Middle frontal gyrus (tissue), 1 donor: ENCODE results near the gene SLC25A1.
"Not testable (repeated sequence)": the region's sequence is repeated elsewhere in the genome, so short reads cannot be mapped to it uniquely, and the experiment has no call there.

Experiments
- DNase-seq: peaks from one replicate; pipeline ENCODE4 v3.0.0-alpha.2; 2015; ENCODE audit warnings: low spot score; ENCODE audit errors: extremely low spot score

The SLC25A1 gene

DNA sequence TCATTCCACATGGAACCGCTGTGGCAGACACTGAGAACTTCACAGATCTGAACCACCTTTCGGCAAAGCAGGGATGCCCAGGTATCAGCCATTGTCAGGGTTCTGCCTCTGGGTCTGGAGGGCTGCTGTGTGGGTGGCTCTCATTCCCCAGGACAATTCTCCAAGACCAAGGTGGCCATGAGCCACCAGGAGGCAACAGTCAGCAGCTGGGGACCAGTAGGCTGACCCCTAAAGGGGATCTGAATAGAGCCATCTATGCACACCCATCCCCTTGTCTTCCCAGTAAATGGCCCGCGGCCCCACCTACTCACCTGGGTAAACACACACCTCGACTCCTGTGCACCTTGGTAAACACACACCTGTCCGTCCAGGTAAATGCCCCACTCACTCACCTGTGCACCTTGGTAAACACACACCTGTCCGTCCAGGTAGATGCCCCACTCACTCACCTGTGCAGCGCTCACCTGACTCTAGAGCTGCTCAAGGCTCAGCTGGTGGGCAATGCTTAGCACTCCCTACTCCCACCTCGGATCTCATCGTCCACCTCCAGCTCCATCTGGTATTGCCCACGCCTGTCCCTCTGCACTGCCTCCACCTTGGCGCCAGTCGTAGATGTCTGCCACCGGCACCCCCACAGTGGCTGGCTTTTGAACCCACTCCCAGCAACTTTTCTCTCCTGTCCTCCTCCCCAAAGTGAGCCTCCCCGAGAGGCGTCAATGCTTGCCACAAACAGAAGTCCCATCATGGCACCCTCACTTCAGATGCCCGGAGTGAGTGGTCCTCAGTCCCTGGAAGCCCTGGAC, 10.2 kb downstream of the SLC25A1 start:
- DNase-seq, result no peak

DNA sequence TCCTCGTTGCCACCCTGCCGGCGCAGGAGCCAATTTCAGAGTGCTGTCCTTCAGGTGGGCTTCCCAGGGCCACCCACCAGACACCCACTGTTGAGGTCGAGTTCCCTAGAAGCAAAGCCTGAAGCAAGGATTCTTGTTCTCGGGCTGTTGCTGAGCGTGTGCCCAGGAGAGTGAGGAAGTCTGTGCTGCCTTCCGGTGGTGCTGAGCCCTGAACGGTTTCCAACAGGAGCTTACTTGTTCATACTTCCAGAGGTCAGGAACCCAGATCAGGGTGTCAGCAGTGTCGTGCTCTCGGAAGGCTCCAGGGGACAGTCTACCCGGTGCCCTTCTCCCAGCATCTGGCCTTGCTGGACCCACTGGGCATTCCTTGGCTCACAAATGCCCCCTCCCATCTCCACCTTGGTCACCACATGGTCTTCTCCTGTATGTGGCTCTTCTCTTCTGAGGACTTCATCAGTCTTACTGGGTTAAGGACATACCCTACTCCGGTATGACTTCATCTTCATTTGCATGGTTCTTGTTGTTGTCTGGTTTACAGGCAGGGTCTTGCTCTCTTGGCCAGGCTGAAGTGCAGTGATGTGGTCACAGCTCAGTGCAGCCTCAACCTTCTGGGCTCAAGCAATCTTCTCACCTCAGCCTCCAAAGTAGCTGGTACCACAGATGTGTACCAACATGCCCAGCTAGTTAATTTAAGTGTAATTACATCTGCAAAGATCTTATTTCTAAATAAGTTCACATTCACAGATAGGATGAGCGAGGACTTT, 11.2 kb downstream of the SLC25A1 start:
- no peak for DNase-seq

GRCh38 chr22:19166421-19166820, 12.1 kb downstream of the SLC25A1 start:
- no peak for DNase-seq

GRCh38 chr22:19164425-19164824, 14.1 kb downstream of the SLC25A1 start:
- no peak for DNase-seq

DNA sequence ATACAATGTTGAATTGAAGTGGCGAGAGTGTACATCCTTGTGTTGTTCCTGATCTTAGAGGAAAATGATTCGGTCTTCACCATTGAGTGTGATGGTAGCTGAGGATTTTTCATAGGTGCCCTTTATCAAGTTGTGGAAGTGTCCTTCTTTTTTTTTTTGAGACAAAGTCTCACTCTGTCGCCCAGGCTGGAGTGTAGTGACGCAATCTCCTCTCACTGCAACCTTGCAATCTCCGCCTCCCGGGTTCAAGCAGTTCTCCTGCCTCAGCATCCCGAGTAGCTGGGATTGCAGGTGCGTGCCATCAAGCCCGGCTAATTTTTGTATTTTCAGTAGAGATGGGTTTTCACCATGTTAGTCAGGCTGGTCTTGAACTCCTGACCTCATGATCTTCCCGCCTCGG, 19.9 kb downstream of the SLC25A1 start:
- not testable (repeated sequence) for DNase-seq

- not testable (repeated sequence) for DNase-seq
These were observed 22.4 kb downstream of the SLC25A1 start for GRCh38 chr22:19156109-19156508.

DNA sequence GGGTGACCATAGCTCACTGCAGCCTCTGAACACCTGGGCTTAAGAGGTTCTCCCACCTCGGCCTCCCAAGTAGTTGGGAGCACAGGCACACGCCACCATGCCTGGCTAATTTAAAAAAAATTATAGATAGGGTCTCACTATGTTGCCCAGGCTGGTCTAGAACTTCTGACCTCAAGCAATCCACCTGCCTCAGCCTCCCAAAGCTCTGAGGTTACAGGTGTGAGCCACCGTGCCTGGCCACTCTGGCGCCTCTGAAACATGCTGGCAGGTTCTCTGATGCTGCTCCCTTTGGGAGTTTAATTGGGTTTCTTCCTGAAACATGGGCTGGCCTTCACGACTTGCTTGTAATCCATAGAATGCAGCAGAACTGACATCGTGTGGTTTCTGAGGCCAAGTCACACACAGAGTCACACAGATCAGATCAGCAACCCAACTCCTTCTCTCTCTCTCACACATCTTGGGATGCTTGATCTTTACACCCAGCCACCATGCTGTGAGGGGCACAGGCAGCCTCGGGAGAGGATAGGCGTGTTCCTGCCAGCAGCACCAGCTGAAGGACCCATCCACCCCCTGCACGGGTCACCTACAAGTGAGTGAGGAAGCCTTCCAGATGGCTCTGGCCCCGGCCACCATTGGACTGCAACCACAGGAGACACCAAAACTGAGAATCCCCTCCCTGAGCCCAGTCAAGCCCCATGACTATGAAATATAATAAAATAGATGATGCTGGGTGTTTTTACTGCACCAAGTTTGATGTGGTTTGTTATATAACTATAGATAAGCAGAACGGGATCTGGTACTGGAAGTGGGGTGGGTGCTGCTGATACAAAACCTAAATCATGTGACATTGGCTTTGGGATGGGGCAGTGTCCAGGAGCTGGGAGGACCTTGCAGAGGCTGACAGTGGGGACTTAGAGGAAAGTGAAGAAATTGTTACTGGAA, 25.3 kb downstream of the SLC25A1 start:
- no peak for DNase-seq

DNA sequence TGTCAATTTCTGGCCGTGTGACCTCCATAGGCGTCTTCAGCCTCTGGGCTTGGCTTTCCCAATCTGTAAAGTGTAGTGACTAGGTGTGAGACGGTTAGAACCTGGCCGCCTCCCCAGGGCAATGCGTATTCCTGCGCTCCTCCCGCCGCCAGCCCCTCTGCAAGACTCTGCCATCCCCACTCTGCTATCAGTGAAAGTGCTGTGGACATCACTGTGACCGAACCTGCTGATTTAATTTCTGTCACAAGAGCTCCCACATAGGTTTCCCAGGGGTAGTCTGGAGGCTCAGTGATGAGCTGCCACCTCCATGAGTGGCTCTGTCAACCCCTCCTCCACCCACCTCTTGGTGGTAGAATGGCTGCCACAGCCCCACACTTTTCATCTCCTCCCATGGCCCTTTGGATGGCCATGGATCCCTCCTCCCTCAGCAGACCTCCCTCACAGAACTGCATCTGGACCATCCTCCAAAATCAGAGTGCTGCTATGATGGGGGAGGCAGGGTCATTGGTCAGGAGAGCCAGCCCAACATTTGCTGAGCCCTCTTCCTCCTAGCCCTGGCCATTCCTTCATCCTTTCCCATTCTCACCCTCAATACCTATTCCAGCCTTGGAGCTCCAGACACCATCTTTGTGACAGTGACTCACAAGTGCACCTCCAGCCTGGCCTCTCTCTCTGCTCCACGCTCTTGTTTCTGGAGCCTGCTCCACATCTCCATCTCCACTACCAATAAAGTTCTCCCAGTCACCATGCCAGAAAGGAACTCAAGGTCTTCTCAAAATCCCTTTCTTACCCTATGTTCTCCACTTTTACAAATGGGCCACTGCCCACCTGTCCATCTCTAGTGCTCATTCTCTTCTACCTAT, 27.0 kb downstream of the SLC25A1 start:
- no peak for DNase-seq

- DNase-seq, result no peak
These were observed 27.8 kb downstream of the SLC25A1 start for GRCh38 chr22:19150482-19151328.

- DNase-seq, result no peak
These were observed 28.5 kb downstream of the SLC25A1 start, which contains the start of gene GSC2 for GRCh38 chr22:19149991-19150390. GSC2 (minus strand) TSS chr22:19150292; CDS start chr22:19150283, 9 bp downstream.

DNA sequence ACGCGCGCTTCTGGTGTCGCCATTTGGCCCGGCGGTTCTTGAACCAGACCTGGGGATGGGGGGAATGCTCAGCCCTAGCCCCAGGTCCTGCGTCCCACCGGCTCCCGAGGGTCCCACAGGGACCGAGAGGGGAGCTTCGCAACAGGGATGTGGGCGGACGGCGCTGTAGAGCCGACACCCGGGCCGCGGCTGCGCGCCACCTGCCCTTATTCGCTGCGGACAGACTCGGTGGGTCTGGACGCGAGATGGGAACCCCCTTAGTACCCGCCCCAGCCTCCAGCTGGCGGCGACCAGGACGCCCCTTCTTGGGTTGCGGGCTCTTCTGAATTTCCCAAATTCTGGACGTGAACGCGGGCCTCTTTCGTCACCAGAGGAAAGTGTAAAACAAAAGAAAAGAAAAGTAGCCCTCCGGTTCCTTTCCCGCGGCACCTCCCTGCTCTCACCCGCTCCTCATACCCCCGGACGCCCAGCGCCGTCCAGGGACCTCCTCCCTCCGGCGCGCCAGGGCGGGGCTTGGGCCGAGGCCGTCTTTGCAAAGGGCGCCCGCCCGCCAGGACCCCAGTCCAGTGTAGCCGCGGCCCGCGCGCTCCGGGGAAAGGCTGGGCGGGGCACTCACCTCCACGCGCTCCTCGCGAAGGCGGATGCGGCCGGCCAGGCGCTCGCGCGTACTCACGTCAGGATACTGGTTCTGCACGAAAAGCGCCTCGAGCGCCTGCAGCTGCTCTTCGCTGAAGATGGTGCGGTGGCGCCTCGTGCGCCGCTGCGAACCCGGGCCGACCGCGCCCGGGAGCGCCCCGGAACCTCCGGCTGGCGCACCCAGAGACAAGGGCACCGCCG, 29.3 kb downstream of the SLC25A1 start:
- DNase-seq, result no peak

GRCh38 chr22:19148417-19149046, 30.0 kb downstream of the SLC25A1 start:
- no peak for DNase-seq

DNA sequence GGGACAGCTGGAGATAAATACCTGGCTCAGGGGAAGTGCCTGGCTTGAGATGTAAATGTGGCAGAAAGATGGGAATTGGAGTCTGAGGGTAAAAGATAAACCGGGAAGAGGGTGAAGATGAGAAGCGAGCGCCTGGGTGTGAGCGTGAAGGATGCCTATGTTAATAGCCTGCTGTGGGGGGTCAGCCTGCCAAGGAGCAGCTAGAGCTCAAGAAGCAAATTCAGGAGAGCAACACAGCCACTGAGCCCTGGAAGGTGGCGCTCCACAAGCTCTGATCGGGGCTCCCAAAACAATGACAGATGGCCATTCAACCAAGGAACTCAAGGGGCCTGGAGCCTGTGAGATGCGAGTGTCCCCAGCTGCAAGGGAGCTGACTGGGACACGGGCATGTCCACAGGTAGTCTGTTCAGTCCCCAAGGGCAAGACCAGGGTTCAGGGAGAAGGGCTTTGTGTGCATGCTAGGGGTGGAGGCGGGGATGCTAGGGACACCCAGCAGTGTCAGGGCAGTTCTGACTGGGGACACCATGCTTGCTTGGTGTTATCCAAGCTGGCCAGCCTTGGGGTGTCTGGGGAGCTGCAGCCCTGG, 31.2 kb downstream of the SLC25A1 start:
- DNase-seq, result no peak

DNA sequence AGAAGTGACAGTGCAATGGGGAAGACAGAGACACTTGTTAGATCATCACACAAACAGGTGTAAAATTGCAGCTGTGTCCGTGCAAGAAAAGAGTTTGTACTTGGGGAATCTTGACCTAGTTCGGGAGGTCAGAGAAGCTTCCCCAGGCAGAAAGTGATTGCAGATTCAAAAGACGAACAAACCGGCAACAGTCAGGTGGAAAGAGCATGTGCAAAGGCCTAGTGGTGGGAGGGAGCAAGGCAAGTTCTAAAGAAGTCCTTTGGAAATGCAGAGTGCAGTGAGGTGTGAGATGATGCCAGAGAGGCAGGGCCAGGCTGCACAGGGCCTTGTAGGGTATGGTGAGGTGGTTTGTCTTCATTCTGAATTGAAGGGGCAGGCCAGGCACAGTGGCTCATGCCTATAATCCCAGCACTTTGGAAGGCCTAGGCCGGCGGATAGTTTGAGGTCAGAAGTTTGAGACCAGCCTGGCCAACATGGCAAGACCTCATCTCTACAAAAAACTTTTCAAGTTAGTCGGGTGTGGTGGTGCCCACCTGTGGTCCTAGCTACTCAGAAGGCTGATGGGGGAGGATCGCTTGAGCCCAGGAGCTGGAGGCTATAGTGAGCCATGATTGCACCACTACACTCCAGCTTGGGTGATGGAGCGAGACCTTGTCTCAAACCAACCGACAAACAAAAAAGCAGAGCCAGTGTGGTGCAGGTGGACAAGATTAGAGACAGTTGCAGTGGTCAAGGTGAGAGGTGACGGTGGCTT, 32.1 kb downstream of the SLC25A1 start:
- no peak for DNase-seq

GRCh38 chr22:19143967-19144400, 34.6 kb downstream of the SLC25A1 start:
- no peak for DNase-seq

DNA sequence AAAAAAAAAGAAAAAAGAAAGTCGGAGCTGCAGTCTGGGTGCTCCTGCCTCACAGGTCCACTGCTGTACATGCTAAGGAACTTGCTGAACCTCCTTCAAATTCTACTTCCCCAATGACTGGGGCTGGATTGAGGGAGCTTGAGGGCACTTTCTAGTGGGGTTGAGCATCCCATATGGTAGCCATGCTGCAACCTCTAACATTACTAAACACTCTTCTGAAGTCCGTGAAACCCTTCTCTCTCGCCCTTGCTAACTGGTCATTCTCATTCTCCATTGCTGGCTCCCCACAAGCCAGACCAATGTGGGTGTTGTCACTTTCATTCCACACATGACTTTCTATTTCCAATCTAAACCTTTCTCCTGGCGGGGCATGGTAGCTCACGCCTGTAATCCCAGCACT, 35.3 kb downstream of the SLC25A1 start:
- no peak for DNase-seq

DNA sequence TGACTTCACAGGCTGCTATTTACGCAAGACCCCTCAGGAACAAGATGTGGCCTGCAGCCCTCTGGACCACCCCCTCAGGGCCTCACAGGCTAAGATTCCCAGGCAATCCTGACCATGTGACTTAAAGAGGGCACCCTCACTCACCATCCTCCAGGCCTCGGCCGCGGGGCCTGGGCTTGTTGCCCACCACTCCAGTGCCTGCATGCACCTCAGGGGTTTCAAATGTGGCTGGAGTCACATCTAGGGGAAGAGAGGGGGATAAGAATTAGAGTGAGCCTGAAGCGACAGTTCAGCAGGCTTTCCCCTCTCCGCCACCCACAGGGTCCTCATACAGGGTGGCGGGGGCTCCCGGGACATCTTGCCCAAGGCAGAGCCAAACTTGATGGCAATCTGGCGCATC, 36.1 kb downstream of the SLC25A1 start:
- no peak for DNase-seq
